Measurements from ENCODE around the gene SH3TC2. TPM values are rescaled to one million over a fixed set of nuclear protein-coding genes. Genes with fewer than 3 reads are reported as not detected.

Gene SH3TC2
- total RNA-seq, 2 donors from 2014 or later, result 0.66 to 2.5 TPM

- no peaks in the 10 kb centered on the region for H3K4me1 ChIP-seq
- intact Hi-C loops (cut with DNase I), result loop anchor here (2.0 kb wide), 1 partner anchor 263 kb away; no protein-coding TSS in a partner anchor
- H3K27ac ChIP-seq, result no peak overlapping the region
- no peak overlapping the region for H3K4me3 ChIP-seq
- H3K36me3 ChIP-seq, result no peaks in the 10 kb centered on the region
- H3K9me3 ChIP-seq, result no peaks in the 10 kb centered on the region
- H3K9ac ChIP-seq (ENCODE audit: low read depth in 2 of 2, low read length in 2 of 2), result no peak overlapping the region
- TF ChIP-seq CTCF (IDR thresholded peaks at IDR 0.05), result no peak
- H3K27me3 ChIP-seq, result no peaks in the 10 kb centered on the region
- no peak for DNase-seq
These were observed 63.1 kb downstream of the SH3TC2 start for GRCh38 chr5:148999741-149000140.

- H3K4me1 ChIP-seq, result no peaks in the 10 kb centered on the region
- no peaks in the 10 kb centered on the region for H3K36me3 ChIP-seq
- H3K9me3 ChIP-seq, result no peaks in the 10 kb centered on the region
- H3K9ac ChIP-seq (ENCODE audit: low read depth in 2 of 2, low read length in 2 of 2), result no peak overlapping the region
- H3K27me3 ChIP-seq, result no peaks in the 10 kb centered on the region
- TF ChIP-seq CTCF (IDR thresholded peaks at IDR 0.05), result peak; percentile 65
- no peak overlapping the region for H3K27ac ChIP-seq
- DNase-seq, result peak; percentile 60
- H3K4me3 ChIP-seq, result no peak overlapping the region
- intact Hi-C loops (cut with DNase I), result no loop called here
These were observed 64.6 kb downstream of the SH3TC2 start for GRCh38 chr5:148998174-148998797.

GRCh38 chr5:148996270-148996669, 66.6 kb downstream of the SH3TC2 start:
- TF ChIP-seq CTCF (IDR thresholded peaks at IDR 0.05), result no peak
- H3K4me3 ChIP-seq, result no peak overlapping the region
- no peak overlapping the region for H3K27ac ChIP-seq
- no peaks in the 10 kb centered on the region for H3K36me3 ChIP-seq
- H3K9ac ChIP-seq (ENCODE audit: low read depth in 2 of 2, low read length in 2 of 2), result no peak overlapping the region
- H3K4me1 ChIP-seq, result no peaks in the 10 kb centered on the region
- DNase-seq, result no peak
- H3K27me3 ChIP-seq, result no peaks in the 10 kb centered on the region
- H3K9me3 ChIP-seq, result no peaks in the 10 kb centered on the region
- intact Hi-C loops (cut with DNase I), result no loop called here

GRCh38 chr5:148995791-148996190, 67.1 kb downstream of the SH3TC2 start:
- intact Hi-C loops (cut with DNase I), result no loop called here
- DNase-seq, result no peak
- Histone ChIP-seq H3K27me3 (no peaks in the 10 kb centered on the region), H3K27ac (no peak overlapping the region), H3K4me3 (no peak overlapping the region), H3K9ac (ENCODE audit: low read depth in 2 of 2, low read length in 2 of 2) (no peak overlapping the region), H3K36me3 (no peaks in the 10 kb centered on the region), H3K9me3 (no peaks in the 10 kb centered on the region), H3K4me1 (no peaks in the 10 kb centered on the region)
- no peak for TF ChIP-seq CTCF (IDR thresholded peaks at IDR 0.05)

GRCh38 chr5:148993283-148993936, 69.5 kb downstream of the SH3TC2 start:
- no peaks in the 10 kb centered on the region for H3K36me3 ChIP-seq
- H3K4me1 ChIP-seq, result no peaks in the 10 kb centered on the region
- H3K9me3 ChIP-seq, result no peaks in the 10 kb centered on the region
- no peak overlapping the region for H3K9ac ChIP-seq (ENCODE audit: low read depth in 2 of 2, low read length in 2 of 2)
- H3K27ac ChIP-seq, result no peak overlapping the region
- intact Hi-C loops (cut with DNase I), result no loop called here
- no peak for DNase-seq
- no peak for TF ChIP-seq CTCF (IDR thresholded peaks at IDR 0.05)
- no peaks in the 10 kb centered on the region for H3K27me3 ChIP-seq
- H3K4me3 ChIP-seq, result no peak overlapping the region
